BE2C (cell line): ENCODE data around the gene LLPH.

Source experiments
- DNase-seq: peaks from one replicate; pipeline ENCODE4 v3.0.0-alpha.2; 2020
- H3K27me3 ChIP-seq: fragments of 250-450 bp; sonication (Bioruptor Pico); 2 replicates; pipeline ENCODE4 v1.5.1; 2020; ENCODE audit warnings: mild to moderate bottlenecking
- H3K36me3 ChIP-seq: fragments of 250-450 bp; sonication (Bioruptor Pico); 2 replicates; pipeline ENCODE4 v1.5.1; 2020; ENCODE audit warnings: mild to moderate bottlenecking
- H3K4me1 ChIP-seq: fragments of 250-450 bp; sonication (Bioruptor Pico); 2 replicates; pipeline ENCODE4 v1.5.1; 2020
- H3K4me3 ChIP-seq: 2 replicates; pipeline ENCODE4 v1.5.1; 2011; ENCODE audit warnings: low read depth, low read length
- H3K9me3 ChIP-seq: fragments of 250-450 bp; sonication (Bioruptor Pico); 2 replicates; pipeline ENCODE4 v1.5.1; 2020
- CTCF ChIP-seq: IDR thresholded peaks from 2 replicates; pipeline ENCODE4 v1.5.1; 2012; ENCODE audit warnings: mild to moderate bottlenecking, low read depth, low read length

LLPH gene

GRCh38 chr12:66160704-66161103 lies 30.2 kb upstream of the LLPH start:
- Histone ChIP-seq H3K9me3 (no peaks in the 10 kb centered on the region), H3K4me1 (no peaks in the 10 kb centered on the region; the same call in 1 of the 2 replicates), H3K27me3 (no peaks in the 10 kb centered on the region), H3K36me3 (no peaks in the 10 kb centered on the region), H3K4me3 (no peak overlapping the region)
- no peak for TF ChIP-seq CTCF
- no peak for DNase-seq

GRCh38 chr12:66159123-66159522 lies 28.6 kb upstream of the LLPH start:
- no peak for DNase-seq
- no peaks in the 10 kb centered on the region for H3K9me3 ChIP-seq
- no peak overlapping the region for H3K4me3 ChIP-seq
- no peaks in the 10 kb centered on the region; the same call in 1 of the 2 replicates for H3K4me1 ChIP-seq
- H3K36me3 ChIP-seq = no peaks in the 10 kb centered on the region
- H3K27me3 ChIP-seq = no peaks in the 10 kb centered on the region
- TF ChIP-seq CTCF = no peak

GRCh38 chr12:66156654-66157053 lies 26.1 kb upstream of the LLPH start:
- Histone ChIP-seq H3K4me1 (no peaks in the 10 kb centered on the region), H3K4me3 (no peak overlapping the region), H3K36me3 (no peaks in the 10 kb centered on the region), H3K9me3 (no peaks in the 10 kb centered on the region), H3K27me3 (no peaks in the 10 kb centered on the region)
- TF ChIP-seq CTCF = no peak
- no peak for DNase-seq

GRCh38 chr12:66154776-66155175 lies 24.2 kb upstream of the LLPH start:
- Histone ChIP-seq H3K4me1 (no peaks in the 10 kb centered on the region), H3K36me3 (no peaks in the 10 kb centered on the region), H3K4me3 (no peak overlapping the region), H3K27me3 (no peaks in the 10 kb centered on the region), H3K9me3 (no peaks in the 10 kb centered on the region)
- DNase-seq = no peak
- TF ChIP-seq CTCF = no peak

GRCh38 chr12:66152732-66153131 lies 22.2 kb upstream of the LLPH start:
- TF ChIP-seq CTCF = no peak
- no peaks in the 10 kb centered on the region for H3K27me3 ChIP-seq
- H3K4me3 ChIP-seq = no peak overlapping the region
- no peaks in the 10 kb centered on the region for H3K36me3 ChIP-seq
- DNase-seq = no peak
- H3K4me1 ChIP-seq = no peaks in the 10 kb centered on the region
- no peaks in the 10 kb centered on the region for H3K9me3 ChIP-seq

- no peaks in the 10 kb centered on the region for H3K27me3 ChIP-seq
- H3K4me3 ChIP-seq = no peak overlapping the region
- H3K4me1 ChIP-seq = no peaks in the 10 kb centered on the region
- H3K9me3 ChIP-seq = no peaks in the 10 kb centered on the region
- TF ChIP-seq CTCF = no peak; the same call in 1 of the 2 replicates
- H3K36me3 ChIP-seq = no peaks in the 10 kb centered on the region
- DNase-seq = no peak
These were observed 19.3 kb upstream of the LLPH start for GRCh38 chr12:66149702-66150398.
